Osteoblast (primary cell): ENCODE results near the gene RASA3. TPM values are rescaled to one million over a fixed set of nuclear protein-coding genes. Genes with fewer than 3 reads are reported as not detected.

Experiments
- DNase-seq: peaks from one replicate; pipeline ENCODE4 v3.0.0; 2011; ENCODE audit warnings: low spot score, mixed read lengths; ENCODE audit not compliant: insufficient read length; ENCODE audit errors: missing footprints
- H2AFZ ChIP-seq: 2 replicates; pipeline ENCODE4 v1.6.0; 2011; ENCODE audit warnings: mild to moderate bottlenecking, low read length
- H3K27ac ChIP-seq: 2 replicates; pipeline ENCODE4 v1.5.1; 2011; ENCODE audit warnings: mild to moderate bottlenecking, low read depth, low read length, moderate library complexity
- H3K27me3 ChIP-seq: 2 replicates; pipeline ENCODE4 v1.6.0; 2012; ENCODE audit warnings: mild to moderate bottlenecking, control low read depth, inconsistent platforms, low read length, moderate library complexity; ENCODE audit not compliant: insufficient read depth
- H3K36me3 ChIP-seq: 2 replicates; pipeline ENCODE4 v1.5.1; 2011; ENCODE audit warnings: mild to moderate bottlenecking, low read length, control low read depth, moderate library complexity; ENCODE audit not compliant: insufficient read depth
- H3K4me1 ChIP-seq: 2 replicates; pipeline ENCODE4 v1.5.1; 2011; ENCODE audit warnings: mild to moderate bottlenecking, low read length, control low read depth, moderate library complexity; ENCODE audit not compliant: insufficient read depth
- H3K4me2 ChIP-seq: 2 replicates; pipeline ENCODE4 v1.6.0; 2011; ENCODE audit warnings: mild to moderate bottlenecking, low read length; ENCODE audit not compliant: insufficient read depth
- H3K4me3 ChIP-seq: fragments of 200-600 bp; sonication (generic); 3 replicates; pipeline ENCODE4 v1.5.1; 2012; ENCODE audit warnings: mild to moderate bottlenecking, low read length, inconsistent platforms; ENCODE audit not compliant: insufficient read depth
- H3K79me2 ChIP-seq: 2 replicates; pipeline ENCODE4 v1.6.0; 2012; ENCODE audit warnings: mild to moderate bottlenecking, low read length, control low read depth, inconsistent platforms; ENCODE audit not compliant: insufficient read depth
- H3K9me3 ChIP-seq: 2 replicates; pipeline ENCODE4 v1.5.1; 2011; ENCODE audit warnings: low read depth, low read length, control low read depth
- H4K20me1 ChIP-seq: 2 replicates; pipeline ENCODE4 v1.6.0; 2012; ENCODE audit warnings: mild to moderate bottlenecking, low read length, control low read depth; ENCODE audit not compliant: insufficient read depth
- CTCF ChIP-seq: IDR thresholded peaks from 2 replicates; pipeline ENCODE4 v1.5.1; 2011; ENCODE audit warnings: mild to moderate bottlenecking, low read depth, low read length, moderate library complexity; ENCODE audit errors: extremely low read depth
- total RNA-seq: library from RNA; depleted of rRNA; stranded (reverse); fragments of >200 nt; gene quantifications from 2 replicates; pipeline ENCODE4 v1.2.3, GENCODE V29; 2012

Gene RASA3
- total RNA-seq, 1 donor = 41.3 TPM

DNA sequence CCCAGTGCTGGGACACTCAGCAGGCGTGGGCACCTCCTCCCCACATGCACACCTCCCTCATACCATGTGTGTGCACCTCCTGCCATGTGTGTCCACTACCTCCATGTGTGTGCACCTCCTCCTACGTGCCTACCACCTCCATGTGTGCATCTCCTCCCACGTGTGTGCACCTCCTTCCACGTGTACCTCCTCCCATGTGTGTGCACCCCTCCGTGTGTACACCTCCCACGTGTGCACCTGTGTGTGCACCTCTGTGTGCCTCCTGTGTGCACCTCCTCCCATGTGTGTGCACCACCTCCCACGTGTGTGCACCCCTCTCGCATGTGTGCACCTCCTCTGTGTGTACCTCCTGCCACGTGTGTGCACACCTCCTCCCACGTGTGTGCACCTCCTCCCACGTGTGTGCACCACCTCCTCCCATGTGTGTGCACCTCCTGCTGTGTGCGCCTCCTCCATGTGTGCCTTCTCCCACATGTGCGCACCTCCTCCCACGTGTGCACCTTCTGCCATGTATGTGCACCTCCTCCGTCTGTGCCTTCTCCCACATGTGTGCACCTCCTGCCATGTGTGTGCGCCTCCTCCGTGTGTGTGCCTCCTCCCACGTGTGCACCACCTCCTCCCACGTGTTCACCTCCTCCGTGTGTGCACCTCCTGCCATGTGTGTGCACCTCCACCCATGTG lies 152.5 kb downstream of the RASA3 start:
- Histone ChIP-seq H3K4me1 (peaks cover 12% of the 10 kb centered on the region), H3K79me2 (peaks cover 3% of the 10 kb centered on the region), H2AFZ (no peak overlapping the region)

DNA sequence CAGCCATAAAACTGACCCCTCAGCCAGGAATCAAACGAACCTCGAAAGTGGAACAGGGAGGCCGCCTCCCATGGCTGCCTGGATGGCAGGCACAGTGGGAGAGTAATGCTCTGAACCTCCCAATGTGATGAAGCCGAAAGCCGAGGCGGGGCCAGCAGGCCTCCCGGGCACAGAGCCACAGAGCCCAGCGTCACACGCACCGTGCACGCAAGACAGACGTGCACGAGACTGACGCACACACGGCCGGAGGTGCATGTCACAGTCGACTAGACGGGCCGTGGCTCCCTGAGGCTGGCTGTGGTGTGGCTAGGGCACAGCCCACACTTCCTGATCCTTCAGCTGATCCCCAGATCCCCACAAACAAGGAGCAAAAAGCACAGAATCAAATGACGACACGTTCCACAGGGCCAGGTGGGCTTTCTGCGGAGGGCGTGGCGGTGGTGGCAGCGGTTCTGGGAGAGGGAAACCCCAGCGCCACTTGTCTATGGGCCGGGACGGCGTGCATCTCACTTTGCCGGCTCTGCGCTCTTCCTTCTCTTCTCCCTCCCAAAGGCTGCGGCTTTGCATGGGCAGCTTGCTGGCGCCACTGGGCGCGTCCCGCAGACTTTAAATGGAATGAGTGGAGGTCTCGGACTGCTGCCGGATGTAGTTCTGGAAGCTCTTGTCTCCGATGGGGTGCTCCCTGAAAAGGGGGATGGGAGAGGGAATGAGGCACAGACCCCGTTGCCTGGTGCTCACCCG lies 153.5 kb downstream of the RASA3 start:
- no peak for DNase-seq
- peaks cover 58% of the 10 kb centered on the region for H3K36me3 ChIP-seq
- H2AFZ ChIP-seq = no peak overlapping the region
- peaks cover 3% of the 10 kb centered on the region for H3K79me2 ChIP-seq
- no peaks in the 10 kb centered on the region for H3K27me3 ChIP-seq
- H3K27ac ChIP-seq = no peak overlapping the region
- no peak for TF ChIP-seq CTCF
- H4K20me1 ChIP-seq = peaks cover 16% of the 10 kb centered on the region
- H3K4me1 ChIP-seq = peaks cover 12% of the 10 kb centered on the region
- H3K4me3 ChIP-seq = no peak overlapping the region
- H3K9me3 ChIP-seq = no peaks in the 10 kb centered on the region
- no peak overlapping the region for H3K4me2 ChIP-seq

More for the DNA sequence above, 152.5 kb downstream of the RASA3 start:
- no peak for DNase-seq
- TF ChIP-seq CTCF = no peak
- H3K27ac ChIP-seq = no peak overlapping the region
- H3K27me3 ChIP-seq = no peaks in the 10 kb centered on the region
- H3K4me3 ChIP-seq = no peak overlapping the region
- peaks cover 16% of the 10 kb centered on the region for H4K20me1 ChIP-seq
- H3K9me3 ChIP-seq = no peaks in the 10 kb centered on the region
- no peak overlapping the region for H3K4me2 ChIP-seq
- peaks cover 53% of the 10 kb centered on the region for H3K36me3 ChIP-seq

- H4K20me1 ChIP-seq = peaks cover 16% of the 10 kb centered on the region
- no peak overlapping the region for H3K27ac ChIP-seq
- TF ChIP-seq CTCF = no peak
- peaks cover 67% of the 10 kb centered on the region for H3K36me3 ChIP-seq
- DNase-seq = no peak
- no peak overlapping the region for H3K4me2 ChIP-seq
- H2AFZ ChIP-seq = no peak overlapping the region
- peaks cover 3% of the 10 kb centered on the region for H3K79me2 ChIP-seq
- H3K4me1 ChIP-seq = peaks cover 12% of the 10 kb centered on the region
- no peaks in the 10 kb centered on the region for H3K9me3 ChIP-seq
- H3K4me3 ChIP-seq = no peak overlapping the region
- no peaks in the 10 kb centered on the region for H3K27me3 ChIP-seq
These were observed 154.4 kb downstream of the RASA3 start for GRCh38 chr13:113977976-113978375.
